HG02938 (cell line): Measurements from ENCODE around the gene CEMIP.
"Not testable (repeated sequence)": the region's sequence is repeated elsewhere in the genome, so short reads cannot be mapped to it uniquely, and the experiment has no call there.

Experiments used
- ATAC-seq: cut with Tn5 transposase; IDR thresholded peaks from one replicate; pipeline ENCODE4 v1.9.1; 2021; ENCODE audit warnings: mild to moderate bottlenecking, moderate library complexity; ENCODE audit not compliant: unreplicated experiment

Gene CEMIP

GRCh38 chr15:80946576-80946975, 167.4 kb downstream of the CEMIP start:
- no peak for ATAC-seq

- no peak for ATAC-seq
These were observed 169.6 kb downstream of the CEMIP start for GRCh38 chr15:80948651-80949292.

GRCh38 chr15:80949756-80950155, 170.6 kb downstream of the CEMIP start:
- ATAC-seq, result no peak

DNA sequence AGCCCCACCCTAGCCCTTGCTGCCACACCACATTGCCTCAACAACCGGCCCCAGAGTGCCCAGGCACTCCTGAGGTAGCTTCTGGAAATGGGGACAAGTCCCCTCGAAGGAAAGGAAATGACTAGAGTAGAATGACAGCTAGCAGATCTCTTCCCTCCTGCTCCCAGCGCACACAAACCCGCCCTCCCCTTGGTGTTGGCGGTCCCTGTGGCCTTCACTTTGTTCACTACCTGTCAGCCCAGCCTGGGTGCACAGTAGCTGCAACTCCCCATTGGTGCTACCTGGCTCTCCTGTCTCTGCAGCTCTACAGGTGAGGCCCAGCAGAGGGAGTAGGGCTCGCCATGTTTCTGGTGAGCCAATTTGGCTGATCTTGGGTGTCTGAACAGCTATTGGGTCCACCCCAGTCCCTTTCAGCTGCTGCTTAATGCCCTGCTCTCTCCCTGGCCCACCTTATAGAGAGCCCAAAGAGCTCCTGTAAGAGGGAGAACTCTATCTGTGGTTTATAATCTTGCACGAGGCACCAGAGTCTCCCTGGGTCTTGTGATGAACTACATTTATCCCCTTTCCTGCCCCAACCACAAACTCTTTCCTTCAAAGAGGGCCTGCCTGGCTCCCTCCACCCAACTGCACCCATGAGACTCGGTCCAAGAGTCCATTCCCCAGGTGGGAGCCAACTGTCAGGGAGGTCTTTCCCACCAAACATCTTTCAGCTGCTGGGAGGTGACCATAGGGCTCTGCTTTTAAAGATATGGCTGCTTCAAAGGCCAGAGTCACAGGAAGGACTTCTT, 171.3 kb downstream of the CEMIP start:
- no peak for ATAC-seq

DNA sequence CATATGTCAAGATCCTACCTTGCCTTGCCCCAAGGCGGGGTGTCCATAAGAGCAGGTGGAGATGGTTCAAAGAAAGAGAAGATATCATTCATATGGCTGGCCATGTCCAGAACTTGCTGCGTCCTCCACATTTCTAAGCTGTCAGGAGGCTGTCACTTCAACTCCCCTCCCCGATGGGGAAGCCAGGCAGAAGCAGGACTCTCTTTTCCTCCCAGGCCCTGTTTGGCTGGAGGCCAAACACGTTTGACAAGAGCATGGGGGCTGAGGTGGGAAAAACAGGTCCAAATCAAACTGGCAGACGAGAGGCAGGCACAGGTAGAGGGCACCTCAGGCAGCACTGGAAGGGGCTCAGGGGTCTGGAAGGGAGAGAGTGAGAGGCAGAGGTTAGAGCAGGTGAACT, 172.8 kb downstream of the CEMIP start:
- no peak for ATAC-seq

GRCh38 chr15:80953001-80953952, 174.1 kb downstream of the CEMIP start:
- ATAC-seq, result no peak

GRCh38 chr15:80953953-80954778, 175.0 kb downstream of the CEMIP start:
- no peak for ATAC-seq

DNA sequence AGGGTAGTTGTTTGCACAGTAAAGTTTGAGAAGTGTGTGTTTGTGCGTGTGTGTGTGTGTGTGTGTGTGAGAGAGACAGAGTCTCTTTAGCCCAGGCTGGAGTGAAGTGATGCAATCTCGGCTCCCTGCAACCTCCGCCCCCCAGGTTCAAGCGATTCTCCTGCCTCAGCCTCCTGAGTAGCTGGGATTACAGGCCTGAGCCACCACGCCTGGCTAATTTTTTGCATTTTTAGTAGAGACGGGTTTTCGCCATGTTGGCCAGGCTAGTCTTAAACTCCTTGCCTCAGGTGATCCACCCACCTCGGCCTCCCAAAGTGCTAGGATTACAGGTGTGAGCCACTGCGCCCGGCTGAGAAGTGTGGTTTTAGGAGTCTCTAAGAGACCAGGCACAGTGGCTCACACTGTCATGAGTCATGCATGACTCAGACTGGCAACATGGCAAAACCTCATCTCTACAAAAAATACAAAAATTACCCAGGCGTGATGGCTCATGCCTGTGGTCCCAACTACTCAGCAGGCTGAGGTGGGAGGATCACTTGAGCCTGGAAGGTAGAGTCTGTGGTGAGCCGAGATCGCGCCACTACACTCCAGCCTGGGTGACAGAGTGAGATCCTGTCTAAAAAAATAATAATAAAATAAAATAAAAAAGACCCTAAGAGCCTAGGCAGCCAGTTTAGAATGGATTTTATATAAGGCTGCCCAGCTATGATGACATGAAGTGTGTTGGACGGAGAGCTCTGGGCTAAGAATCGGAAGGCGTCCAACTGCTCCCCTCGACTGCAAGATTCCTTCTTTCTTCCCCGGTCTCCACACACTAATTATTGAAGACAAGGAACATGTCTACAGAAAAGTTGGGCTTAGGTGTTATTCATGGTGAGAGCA, 176.6 kb downstream of the CEMIP start:
- ATAC-seq, result not testable (repeated sequence)

- no peak for ATAC-seq
These were observed 178.4 kb downstream of the CEMIP start for GRCh38 chr15:80957556-80957955.

DNA sequence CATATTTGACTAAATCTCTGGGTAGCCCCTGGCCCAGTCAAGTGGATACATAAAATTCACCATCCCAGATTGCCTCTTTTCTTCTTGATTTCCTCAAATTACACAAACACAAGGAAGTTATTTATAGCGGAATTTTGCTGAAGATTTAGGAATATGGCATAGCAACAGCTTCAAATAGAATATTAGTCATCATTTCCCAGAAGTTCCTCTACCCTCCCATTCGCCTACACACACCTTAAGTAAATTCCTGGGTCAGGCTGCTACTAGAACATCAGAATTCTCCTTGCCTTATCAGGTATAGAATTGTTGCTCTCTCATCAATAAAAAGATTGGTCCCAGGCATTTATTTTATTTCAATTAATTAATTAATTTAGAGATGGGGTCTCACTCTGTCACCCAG, 178.8 kb downstream of the CEMIP start:
- no peak for ATAC-seq

- no peak for ATAC-seq
These were observed 179.8 kb downstream of the CEMIP start for GRCh38 chr15:80958818-80959495.

GRCh38 chr15:80965454-80965853, 186.3 kb downstream of the CEMIP start:
- ATAC-seq, result not testable (repeated sequence)

GRCh38 chr15:80966431-80967197, 187.4 kb downstream of the CEMIP start:
- ATAC-seq, result no peak

GRCh38 chr15:80967451-80967850, 188.3 kb downstream of the CEMIP start:
- ATAC-seq, result no peak

- no peak for ATAC-seq
These were observed 188.9 kb downstream of the CEMIP start for GRCh38 chr15:80967991-80968510.

DNA sequence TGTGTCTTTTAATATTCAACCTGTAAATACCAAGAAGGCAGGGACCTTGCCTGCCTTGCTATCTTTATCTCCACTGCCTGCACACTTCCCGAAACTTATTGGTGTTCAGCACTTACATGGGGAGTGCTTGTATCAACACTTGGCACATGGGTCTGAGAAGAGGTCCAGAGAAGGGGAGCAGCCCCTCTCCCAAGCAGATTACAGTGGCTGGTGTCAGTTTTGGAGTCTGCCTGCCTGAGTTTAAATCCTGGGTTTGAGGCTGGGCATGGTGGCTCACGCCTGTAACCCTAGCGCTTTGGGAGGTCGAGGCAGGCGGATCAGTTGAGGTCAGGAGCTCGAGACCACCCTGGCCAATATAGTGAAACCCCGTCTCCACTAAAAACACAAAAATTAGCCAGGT, 190.1 kb downstream of the CEMIP start:
- ATAC-seq, result no peak

- peak; percentile 70 for ATAC-seq
These were observed 191.0 kb downstream of the CEMIP start for GRCh38 chr15:80970018-80970657.
